ENCODE measurements around the gene TPRN.

The TPRN gene

GRCh38 chr9:137236238-137236935 lies 35.8 kb upstream of the TPRN start:
- peak; percentile 39 for DNase-seq

- DNase-seq = no peak
Measured at GRCh38 chr9:137235424-137236237, 35.1 kb upstream of the TPRN start.

DNA sequence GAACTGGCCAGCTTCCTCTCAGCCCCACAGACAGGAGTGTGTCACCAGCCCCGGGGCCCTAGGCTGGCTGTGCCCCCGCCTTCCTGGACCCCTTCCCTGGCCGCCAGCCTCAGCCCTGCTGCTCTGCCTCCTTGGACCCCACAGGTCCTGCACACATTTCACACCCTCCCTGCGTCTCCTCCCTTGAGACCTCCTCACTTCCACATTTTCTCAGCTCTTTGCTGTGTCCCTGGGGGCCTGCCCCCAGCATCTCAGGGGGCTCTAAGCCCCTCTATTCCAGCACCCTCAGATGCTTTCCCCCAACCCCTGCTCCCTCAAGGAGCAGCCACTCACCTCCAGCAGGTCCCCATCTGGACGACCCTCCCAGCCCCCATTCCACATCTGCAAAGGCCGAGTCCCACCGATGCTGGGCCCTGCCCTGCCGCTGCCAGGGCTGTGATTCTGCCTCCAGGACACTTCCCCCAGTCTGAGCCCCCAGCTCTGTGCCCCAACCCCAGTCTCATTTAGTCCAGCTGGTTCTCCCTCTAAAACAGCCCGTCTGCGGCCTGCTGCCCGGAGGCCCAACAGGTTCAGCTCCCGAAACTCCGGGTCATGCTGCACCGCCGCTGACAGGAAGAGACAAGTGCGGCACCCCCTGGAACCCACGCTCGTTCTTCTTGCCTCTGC lies 34.4 kb upstream of the TPRN start:
- DNase-seq = no peak

DNA sequence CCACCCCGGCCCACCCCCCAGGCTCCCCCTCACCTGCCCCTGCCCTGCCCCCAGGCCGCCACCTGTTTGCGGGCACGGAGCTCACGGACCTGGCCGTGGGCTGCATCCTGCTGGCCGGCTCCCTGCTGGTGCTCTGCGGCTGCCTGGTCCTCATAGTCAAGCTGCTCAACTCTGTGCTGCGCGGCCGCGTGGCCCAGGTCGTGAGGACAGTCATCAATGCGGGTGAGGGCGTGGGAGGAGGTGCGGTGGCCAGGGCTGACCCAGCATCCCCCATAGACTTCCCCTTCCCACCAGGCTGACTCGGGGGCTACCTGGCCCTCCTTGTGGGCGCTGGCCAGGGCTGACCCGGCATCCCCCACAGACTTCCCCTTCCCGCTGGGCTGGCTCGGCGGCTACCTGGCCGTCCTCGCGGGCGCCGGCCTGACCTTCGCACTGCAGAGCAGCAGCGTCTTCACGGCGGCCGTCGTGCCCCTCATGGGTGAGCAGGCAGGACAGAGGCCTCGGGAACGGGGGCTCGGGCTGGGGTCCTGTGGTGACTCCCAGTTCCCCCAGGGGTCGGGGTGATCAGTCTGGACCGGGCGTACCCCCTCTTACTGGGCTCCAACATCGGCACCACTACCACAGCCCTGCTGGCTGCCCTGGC lies 33.6 kb upstream of the TPRN start:
- DNase-seq = no peak

DNA sequence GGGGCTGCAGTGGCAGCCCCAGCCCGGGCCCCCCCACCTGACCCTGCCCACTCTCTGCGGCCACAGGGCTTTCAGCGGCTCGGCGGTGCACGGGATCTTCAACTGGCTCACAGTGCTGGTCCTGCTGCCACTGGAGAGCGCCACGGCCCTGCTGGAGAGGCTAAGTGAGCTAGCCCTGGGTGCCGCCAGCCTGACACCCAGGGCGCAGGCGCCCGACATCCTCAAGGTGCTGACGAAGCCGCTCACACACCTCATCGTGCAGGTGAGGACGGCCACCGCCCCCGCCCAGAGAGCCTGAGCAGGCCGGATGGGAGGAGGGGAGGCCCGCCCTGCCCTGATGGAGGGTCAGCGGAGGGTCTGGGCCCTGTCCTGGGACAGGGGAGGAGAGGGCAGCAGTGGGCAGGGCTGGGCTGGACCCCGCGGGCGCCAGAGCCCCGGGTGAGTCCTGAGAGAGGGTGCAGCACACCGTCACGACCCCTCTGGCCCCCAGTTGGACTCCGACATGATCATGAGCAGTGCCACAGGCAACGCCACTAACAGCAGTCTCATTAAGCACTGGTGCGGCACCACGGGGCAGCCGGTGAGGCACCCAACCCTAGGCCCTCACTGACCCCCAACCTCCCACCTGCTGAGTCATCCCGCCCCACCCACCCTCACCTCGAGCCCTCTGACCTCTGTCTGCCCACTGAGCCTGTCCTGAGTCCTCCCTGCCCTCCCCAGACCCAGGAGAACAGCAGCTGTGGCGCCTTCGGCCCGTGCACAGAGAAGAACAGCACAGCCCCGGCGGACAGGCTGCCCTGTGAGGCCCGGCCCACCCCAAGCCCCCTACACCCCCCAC lies 32.8 kb upstream of the TPRN start:
- no peak for DNase-seq

- DNase-seq = no peak
Measured at GRCh38 chr9:137232510-137232909, 32.0 kb upstream of the TPRN start.

DNA sequence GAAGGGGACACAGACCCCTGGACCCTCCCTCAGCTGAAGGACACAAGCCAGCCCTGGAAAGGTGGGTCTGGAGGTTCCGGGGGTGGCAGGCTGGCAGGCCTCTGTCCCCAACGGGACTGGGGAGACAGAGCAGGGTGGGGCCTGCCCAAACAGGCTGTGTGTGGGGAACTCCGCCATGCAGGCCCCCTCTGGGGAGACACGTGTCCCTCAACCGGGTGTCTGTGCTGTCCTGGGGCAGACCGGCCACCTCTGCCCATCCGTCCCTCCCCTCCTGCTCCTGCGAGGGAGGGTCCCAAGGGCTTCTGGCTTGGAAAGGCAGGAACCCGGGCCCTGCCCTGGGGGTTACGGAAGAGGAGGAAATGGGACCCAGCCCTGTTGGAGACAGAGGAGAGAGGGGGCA lies 31.6 kb upstream of the TPRN start:
- no peak for DNase-seq

DNA sequence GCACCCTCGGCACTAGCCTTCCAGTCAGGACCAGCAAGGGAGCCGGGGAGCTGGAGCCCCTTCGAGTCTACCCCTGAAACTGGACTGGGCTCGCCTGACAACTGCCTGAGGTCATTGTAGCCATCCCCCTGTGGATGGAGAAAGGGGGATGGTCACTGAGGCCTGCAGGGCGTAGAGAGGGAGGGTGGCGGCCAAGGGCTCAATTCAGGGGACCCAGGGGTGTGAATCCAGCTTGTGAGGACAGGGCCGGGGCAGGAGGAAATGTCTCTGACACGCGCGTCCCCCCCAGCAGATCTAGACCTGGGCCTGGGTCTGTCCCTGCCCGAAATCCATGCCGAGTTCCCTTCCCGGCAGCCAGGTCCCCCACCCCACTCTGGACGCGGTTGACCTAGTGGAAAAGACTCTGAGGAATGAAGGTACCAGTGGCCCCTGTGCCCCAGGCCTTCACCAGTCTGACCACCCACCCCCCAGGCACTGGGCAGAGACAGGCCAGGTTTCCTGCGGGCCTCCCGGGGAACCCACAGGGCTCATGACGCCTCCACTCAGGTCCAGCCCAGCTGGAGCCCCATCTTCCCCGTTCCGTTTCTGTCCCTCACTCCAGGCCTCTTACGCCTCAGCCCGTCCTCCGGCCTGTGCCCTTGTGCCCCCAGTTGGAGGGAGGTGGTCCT lies 31.0 kb upstream of the TPRN start:
- DNase-seq = no peak

DNA sequence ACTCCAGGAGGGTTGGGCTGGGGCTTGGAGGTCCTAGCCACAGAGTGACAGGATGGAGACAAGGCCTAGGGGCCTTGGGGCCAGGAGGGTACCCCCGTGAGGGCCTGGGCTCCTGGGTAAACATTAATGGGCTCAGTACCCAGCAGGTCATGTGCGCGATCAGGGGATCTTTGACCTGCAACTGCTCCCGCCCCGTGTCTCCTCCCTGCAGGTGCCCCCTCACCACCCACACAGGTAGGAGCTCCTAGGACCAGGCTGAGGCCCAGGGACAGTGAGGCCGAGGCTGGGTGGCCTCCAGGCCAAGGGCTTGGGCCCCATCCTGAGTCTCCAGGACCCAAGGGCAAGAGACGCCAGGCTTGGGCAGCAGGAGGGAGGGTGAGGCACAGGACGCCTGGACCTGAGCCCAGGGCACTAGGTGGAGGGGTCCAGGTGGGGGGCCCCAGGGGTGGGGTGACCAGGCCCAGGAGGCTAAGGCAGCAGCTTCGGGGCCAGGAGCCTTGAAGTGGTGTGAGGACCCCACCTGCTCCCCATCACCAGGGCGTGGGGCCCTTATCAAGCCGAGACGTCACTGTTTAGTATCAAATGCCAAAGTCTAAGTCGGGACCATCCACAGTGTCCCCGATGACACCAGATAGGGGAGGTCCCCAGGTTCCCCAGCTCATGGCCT lies 30.3 kb upstream of the TPRN start, which contains the start of gene SLC34A3:
SLC34A3 (plus strand) TSS at position 197 of the 667 bp plus-strand sequence. CDS start 802 bp downstream, outside the sequence.
- no peak for DNase-seq

GRCh38 chr9:137229903-137230704 lies 29.6 kb upstream of the TPRN start:
- no peak for DNase-seq

DNA sequence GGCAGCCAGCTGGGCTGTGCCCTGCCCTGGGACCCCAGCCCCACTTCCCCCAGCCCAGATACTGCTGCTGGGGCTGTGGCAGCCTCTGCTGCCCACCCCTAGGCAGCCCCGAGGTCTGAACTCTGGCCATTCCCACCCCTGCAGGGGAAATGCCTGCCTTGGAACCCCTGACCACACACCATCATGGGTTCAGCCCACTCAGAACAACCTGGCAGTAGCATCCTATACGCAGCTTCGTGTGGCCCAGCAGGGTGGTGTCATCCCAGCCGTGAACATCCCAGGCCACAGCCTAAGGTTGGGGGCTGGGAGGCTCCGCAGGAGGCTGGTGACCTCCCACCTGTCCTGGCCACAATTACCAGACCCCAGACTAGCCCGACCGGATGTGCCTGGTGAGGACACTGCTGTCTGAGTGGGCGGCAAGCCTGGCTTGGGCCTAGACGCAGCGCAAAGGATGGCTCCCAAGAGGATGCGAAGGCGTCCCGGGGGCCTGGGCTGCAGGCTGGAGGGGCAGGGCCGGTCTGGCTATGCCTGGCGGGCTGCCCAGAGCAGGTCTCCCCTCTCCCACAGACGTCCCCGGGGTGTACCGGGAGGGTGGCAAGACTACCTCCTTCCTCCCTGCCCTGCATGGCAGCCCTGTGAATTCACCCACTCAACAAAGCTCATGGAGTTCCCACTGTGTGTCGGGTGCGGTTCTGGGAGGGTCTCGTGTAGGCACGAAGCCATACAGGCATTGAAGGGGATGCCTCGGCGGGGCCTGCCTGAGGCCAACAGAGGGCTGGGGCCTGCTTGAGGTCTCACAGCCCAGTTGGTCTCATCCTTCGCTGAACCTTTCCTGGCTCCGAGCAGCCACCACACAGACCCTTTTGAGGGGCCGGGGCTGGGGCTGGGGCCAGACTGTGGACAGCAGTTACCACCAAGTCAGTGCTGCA lies 28.7 kb upstream of the TPRN start:
- no peak for DNase-seq

DNA sequence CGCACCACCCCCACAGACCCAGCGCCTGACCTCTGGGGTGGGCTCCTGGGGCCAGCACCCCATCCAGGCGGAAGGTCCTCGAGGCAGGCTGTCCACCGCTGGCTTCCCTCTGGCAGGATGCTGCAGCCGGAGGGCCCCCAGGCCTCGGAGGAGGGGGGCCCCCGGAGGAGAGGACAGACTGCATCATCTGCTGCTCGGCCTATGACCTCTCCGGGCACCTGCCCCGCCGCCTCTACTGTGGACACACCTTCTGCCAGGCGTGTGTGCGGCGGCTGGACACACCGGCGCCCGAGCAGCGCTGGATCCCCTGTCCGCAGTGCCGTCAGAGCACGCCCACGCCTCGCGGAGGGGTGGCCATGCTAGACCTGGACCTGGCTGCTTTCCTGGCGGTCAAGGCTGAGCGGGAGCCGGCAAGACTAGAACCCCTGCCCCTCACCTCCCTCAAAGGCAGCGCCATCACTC lies 28.0 kb upstream of the TPRN start:
- no peak for DNase-seq

DNA sequence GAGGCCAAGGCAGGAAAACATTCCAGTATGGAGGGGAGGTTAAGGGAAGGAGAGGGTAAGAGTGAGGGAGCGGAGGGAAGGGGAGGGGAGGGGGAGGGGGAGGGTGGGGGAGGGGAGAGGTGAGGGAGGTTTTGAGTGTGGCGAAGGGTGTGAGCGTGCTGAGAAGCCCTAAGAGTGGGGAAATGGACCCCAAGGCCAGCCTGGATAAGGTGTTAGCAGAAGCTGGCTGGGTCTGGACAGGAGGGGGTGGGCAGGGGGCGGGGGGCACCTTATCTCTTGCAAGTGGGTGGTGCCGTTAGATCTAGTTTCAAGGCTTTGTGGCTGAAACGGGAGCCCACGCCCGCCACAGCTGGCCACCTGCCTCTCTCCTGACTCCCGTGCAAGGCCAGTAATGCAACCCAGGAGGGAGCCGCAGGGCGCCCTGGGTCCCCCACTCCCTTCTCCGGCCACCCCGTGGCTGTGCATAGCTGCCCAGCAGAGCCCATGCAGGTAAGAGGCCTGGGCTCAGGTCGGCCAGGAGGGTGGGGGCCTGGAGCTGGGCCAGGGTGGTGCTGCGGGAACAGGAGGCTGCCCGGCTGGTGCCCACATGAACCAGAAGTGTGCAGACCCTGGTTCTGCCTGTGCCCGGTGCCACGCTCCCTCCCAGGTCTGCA lies 27.4 kb upstream of the TPRN start:
- no peak for DNase-seq

- peak; percentile 68 for DNase-seq
Measured at GRCh38 chr9:137227054-137227852, 26.7 kb upstream of the TPRN start, which contains the start of gene RNF224. RNF224 (plus strand) TSS chr9:137227502; CDS start chr9:137228336, 834 bp downstream.

DNA sequence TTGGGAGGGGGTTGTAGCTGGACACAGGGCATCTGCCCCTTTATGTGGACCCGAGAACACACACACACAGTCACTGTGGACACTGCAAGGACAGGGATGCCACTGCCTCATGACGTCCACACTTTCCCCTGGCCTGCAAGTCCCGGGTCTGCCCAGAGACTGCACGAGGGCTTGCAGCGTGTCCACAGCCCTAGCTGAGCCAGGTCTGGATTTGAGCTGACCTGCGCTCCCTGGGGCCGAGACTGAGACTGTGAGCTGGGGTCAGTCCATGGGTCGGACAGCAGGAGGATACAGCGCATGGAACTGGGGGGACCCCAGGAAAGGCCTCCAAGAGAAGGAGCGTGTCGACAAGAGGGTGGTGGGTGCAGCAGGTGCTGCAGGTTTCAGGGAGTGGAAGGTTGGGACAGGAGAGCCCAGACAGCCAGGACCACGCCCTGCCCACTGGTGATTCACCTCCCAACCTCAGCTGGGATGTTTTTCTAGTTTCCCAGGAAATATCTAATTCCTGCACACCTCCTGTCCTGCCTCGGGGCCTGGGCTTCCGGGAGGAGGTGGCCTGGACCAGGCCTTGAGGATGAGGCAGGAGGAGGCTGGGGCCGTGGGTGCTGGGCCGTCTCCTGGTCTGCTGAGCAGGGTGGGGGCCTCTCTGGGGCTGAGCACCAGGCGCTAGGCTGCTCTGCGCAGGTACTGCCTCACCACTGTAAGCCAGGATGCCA lies 26.0 kb upstream of the TPRN start:
- DNase-seq = peak; percentile 81

DNA sequence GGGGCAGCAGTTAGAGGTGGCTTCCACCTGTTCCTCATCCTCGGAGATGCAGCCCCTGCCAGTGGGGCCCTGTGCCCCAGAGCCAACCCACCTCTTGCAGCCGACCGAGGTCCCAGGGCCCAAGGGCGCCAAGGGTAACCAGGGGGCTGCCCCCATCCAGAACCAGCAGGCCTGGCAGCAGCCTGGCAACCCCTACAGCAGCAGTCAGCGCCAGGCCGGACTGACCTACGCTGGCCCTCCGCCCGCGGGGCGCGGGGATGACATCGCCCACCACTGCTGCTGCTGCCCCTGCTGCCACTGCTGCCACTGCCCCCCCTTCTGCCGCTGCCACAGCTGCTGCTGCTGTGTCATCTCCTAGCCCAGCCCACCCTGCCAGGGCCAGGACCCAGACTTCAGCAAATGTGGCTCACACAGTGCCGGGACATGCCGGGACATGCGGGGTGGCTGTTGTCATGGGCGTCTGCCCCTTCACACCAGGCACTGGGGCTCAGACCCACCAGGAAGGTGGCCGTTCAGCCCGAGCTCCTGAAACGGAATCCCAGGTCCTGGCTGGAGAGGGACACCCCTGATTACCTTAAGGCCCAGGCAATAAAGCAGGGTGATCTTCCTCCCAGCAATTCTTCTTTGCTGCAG lies 25.3 kb upstream of the TPRN start:
- no peak for DNase-seq

Measured in NCI-H226 (cell line).